ENCODE data around the gene ITFG2.

ITFG2 gene

DNA sequence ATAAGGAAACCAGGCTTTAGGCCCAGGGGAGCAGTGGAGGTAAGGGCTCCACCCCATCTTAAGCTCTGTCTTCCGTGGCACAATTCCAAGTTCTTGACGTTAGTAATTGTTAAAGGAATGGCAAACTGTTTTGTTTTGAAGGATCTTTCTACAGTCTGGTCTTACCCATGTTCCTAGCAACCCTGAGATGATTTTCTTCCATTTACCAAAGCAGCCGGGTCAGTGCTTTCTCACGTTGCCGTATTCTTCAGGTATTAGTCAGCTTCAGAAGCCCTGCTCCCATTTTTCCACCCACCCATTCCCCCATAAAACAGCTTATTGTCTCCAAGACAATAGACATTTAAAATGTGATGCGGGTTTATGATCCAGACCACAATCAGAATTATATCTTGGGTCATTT lies 12.1 kb downstream of the ITFG2 start:
- Histone ChIP-seq H3K79me1 (replicated peaks; ENCODE audit: low read length, poor library complexity, severe bottlenecking) (peaks cover 4% of the 10 kb centered on the region), H3K9ac (ENCODE audit: low read length) (no peak overlapping the region), H3K4me1 (ENCODE audit: control insufficient read depth, insufficient read depth, low read depth, low read length) (peaks cover 7% of the 10 kb centered on the region), H3K23ac (ENCODE audit: low read length in 2 of 2) (no peak overlapping the region), H2BK15ac (ENCODE audit: low read depth, poor library complexity, severe bottlenecking) (no peak overlapping the region), H3K14ac (ENCODE audit: low read length in 2 of 2) (no peak overlapping the region), H3K27me3 (ENCODE audit: control insufficient read depth in 1 of 2, insufficient read depth in 1 of 2, low read length in 2 of 2) (no peaks in the 10 kb centered on the region), H2AFZ (ENCODE audit: low read depth, low read length) (no peak overlapping the region), H3K36me3 (ENCODE audit: control insufficient read depth in 1 of 2, insufficient read depth in 2 of 2, low read depth in 1 of 2, low read length in 2 of 2) (peaks cover 76 to 94% of the 10 kb centered on the region in 2 experiments), H2BK12ac (ENCODE audit: low read length in 2 of 2) (no peak overlapping the region), H4K91ac (ENCODE audit: low read length) (no peak overlapping the region), H3K9me3 (ENCODE audit: control insufficient read depth, low read length) (no peaks in the 10 kb centered on the region), H3K4me2 (ENCODE audit: low read length, poor library complexity, severe bottlenecking) (no peak overlapping the region), H3K4ac (ENCODE audit: low read depth in 1 of 2, low read length in 2 of 2) (no peak overlapping the region), H2AK5ac (ENCODE audit: low read length, severe bottlenecking) (no peak overlapping the region), H2BK5ac (ENCODE audit: low read depth, low read length, poor library complexity, severe bottlenecking) (no peak overlapping the region), H3K4me3 (ENCODE audit: insufficient read depth in 1 of 2, low read depth in 1 of 2, low read length in 2 of 2) (no peak overlapping the region), H4K8ac (ENCODE audit: low read length) (no peak overlapping the region), H2BK120ac (ENCODE audit: low read depth, low read length) (no peak overlapping the region), H3K18ac (ENCODE audit: low read depth in 1 of 2, low read length in 2 of 2) (no peak overlapping the region), H3K27ac (ENCODE audit: low read length, poor library complexity, severe bottlenecking) (no peak overlapping the region)
- DNase-seq: no peak
- 87% methylated on average over 6 of the region's 6 CpGs for WGBS

DNA sequence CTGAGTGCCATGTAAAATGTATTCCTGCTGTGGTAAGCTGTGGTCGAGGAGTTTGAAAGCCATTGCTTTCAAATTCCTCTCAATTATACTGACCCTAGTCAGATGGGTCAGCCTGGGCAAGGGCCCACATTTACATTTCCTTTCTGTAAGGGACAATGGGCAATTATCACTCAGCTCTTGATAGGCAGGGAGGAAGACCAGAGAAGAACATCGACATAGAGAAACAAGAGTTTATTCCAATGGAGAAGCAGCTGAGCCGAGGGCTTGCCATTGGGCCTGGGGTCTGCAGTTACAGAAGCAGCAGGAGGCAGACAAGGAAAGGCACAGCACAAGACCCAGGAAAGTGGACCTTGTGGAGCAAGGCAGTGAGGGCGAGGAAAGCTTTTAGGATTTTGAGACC lies 12.7 kb downstream of the ITFG2 start:
- Histone ChIP-seq H3K23ac (ENCODE audit: low read length in 2 of 2) (no peak overlapping the region), H3K4me2 (ENCODE audit: low read length, poor library complexity, severe bottlenecking) (no peak overlapping the region), H3K9me3 (ENCODE audit: control insufficient read depth, low read length) (no peaks in the 10 kb centered on the region), H3K18ac (ENCODE audit: low read depth in 1 of 2, low read length in 2 of 2) (no peak overlapping the region), H2AK5ac (ENCODE audit: low read length, severe bottlenecking) (no peak overlapping the region), H4K8ac (ENCODE audit: low read length) (no peak overlapping the region), H3K9ac (ENCODE audit: low read length) (no peak overlapping the region), H3K14ac (ENCODE audit: low read length in 2 of 2) (no peak overlapping the region), H3K27ac (ENCODE audit: low read length, poor library complexity, severe bottlenecking) (no peak overlapping the region), H3K27me3 (ENCODE audit: control insufficient read depth in 1 of 2, insufficient read depth in 1 of 2, low read length in 2 of 2) (no peaks in the 10 kb centered on the region), H3K36me3 (ENCODE audit: control insufficient read depth in 1 of 2, insufficient read depth in 2 of 2, low read depth in 1 of 2, low read length in 2 of 2) (peaks cover 70 to 90% of the 10 kb centered on the region in 2 experiments), H2BK5ac (ENCODE audit: low read depth, low read length, poor library complexity, severe bottlenecking) (no peak overlapping the region), H2BK15ac (ENCODE audit: low read depth, poor library complexity, severe bottlenecking) (no peak overlapping the region), H2BK12ac (ENCODE audit: low read length in 2 of 2) (no peak overlapping the region), H2BK120ac (ENCODE audit: low read depth, low read length) (no peak overlapping the region), H3K4ac (ENCODE audit: low read depth in 1 of 2, low read length in 2 of 2) (no peak overlapping the region), H2AFZ (ENCODE audit: low read depth, low read length) (no peak overlapping the region), H3K4me1 (ENCODE audit: control insufficient read depth, insufficient read depth, low read depth, low read length) (peaks cover 7% of the 10 kb centered on the region), H4K91ac (ENCODE audit: low read length) (no peak overlapping the region), H3K79me1 (replicated peaks; ENCODE audit: low read length, poor library complexity, severe bottlenecking) (peaks cover under 1% of the 10 kb centered on the region), H3K4me3 (ENCODE audit: insufficient read depth in 1 of 2, low read depth in 1 of 2, low read length in 2 of 2) (no peak overlapping the region)
- DNase-seq: no peak
- WGBS: 98% methylated on average over 3 of the region's 4 CpGs

DNA sequence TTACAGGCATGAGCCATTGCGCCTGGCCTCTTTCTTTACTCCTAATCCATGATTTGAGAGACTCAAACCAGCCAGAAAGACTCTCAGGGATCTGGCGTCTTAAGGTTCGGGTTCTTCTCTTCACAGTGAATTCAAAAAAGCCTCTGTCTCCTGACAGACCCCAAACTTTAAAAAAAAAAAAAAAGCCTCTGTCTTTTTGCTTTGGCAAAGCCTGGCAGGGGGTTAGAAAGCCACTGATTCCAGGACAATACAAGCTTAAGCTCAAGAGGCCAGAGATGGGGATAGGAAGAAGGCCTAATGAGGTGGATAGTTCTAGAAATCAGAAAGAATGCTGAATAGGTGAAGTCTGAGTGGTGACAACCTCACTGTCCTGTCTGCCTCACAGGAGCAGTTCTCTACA lies 13.6 kb downstream of the ITFG2 start:
- WGBS: 89% methylated on average over 3 of the region's 3 CpGs
- H3K4me2 ChIP-seq (ENCODE audit: low read length, poor library complexity, severe bottlenecking): no peak overlapping the region
- H4K91ac ChIP-seq (ENCODE audit: low read length): no peak overlapping the region
- no peaks in the 10 kb centered on the region for H3K27me3 ChIP-seq (ENCODE audit: control insufficient read depth in 1 of 2, insufficient read depth in 1 of 2, low read length in 2 of 2)
- no peak overlapping the region for H3K4ac ChIP-seq (ENCODE audit: low read depth in 1 of 2, low read length in 2 of 2)
- peaks cover 7% of the 10 kb centered on the region for H3K4me1 ChIP-seq (ENCODE audit: control insufficient read depth, insufficient read depth, low read depth, low read length)
- H3K27ac ChIP-seq (ENCODE audit: low read length, poor library complexity, severe bottlenecking): no peak overlapping the region
- H3K9me3 ChIP-seq (ENCODE audit: control insufficient read depth, low read length): no peaks in the 10 kb centered on the region
- no peak overlapping the region for H3K14ac ChIP-seq (ENCODE audit: low read length in 2 of 2)
- no peaks in the 10 kb centered on the region for H3K79me1 ChIP-seq (replicated peaks; ENCODE audit: low read length, poor library complexity, severe bottlenecking)
- no peak overlapping the region for H2AK5ac ChIP-seq (ENCODE audit: low read length, severe bottlenecking)
- peaks cover 63 to 88% of the 10 kb centered on the region in 2 experiments for H3K36me3 ChIP-seq (ENCODE audit: control insufficient read depth in 1 of 2, insufficient read depth in 2 of 2, low read depth in 1 of 2, low read length in 2 of 2)
- no peak overlapping the region for H2BK120ac ChIP-seq (ENCODE audit: low read depth, low read length)
- H3K18ac ChIP-seq (ENCODE audit: low read depth in 1 of 2, low read length in 2 of 2): no peak overlapping the region
- no peak overlapping the region for H2BK5ac ChIP-seq (ENCODE audit: low read depth, low read length, poor library complexity, severe bottlenecking)
- H2BK15ac ChIP-seq (ENCODE audit: low read depth, poor library complexity, severe bottlenecking): no peak overlapping the region
- no peak overlapping the region for H2AFZ ChIP-seq (ENCODE audit: low read depth, low read length)
- no peak overlapping the region for H3K23ac ChIP-seq (ENCODE audit: low read length in 2 of 2)
- H3K4me3 ChIP-seq (ENCODE audit: insufficient read depth in 1 of 2, low read depth in 1 of 2, low read length in 2 of 2): no peak overlapping the region
- DNase-seq: no peak
- no peak overlapping the region for H3K9ac ChIP-seq (ENCODE audit: low read length)
- no peak overlapping the region for H2BK12ac ChIP-seq (ENCODE audit: low read length in 2 of 2)
- no peak overlapping the region for H4K8ac ChIP-seq (ENCODE audit: low read length)

DNA sequence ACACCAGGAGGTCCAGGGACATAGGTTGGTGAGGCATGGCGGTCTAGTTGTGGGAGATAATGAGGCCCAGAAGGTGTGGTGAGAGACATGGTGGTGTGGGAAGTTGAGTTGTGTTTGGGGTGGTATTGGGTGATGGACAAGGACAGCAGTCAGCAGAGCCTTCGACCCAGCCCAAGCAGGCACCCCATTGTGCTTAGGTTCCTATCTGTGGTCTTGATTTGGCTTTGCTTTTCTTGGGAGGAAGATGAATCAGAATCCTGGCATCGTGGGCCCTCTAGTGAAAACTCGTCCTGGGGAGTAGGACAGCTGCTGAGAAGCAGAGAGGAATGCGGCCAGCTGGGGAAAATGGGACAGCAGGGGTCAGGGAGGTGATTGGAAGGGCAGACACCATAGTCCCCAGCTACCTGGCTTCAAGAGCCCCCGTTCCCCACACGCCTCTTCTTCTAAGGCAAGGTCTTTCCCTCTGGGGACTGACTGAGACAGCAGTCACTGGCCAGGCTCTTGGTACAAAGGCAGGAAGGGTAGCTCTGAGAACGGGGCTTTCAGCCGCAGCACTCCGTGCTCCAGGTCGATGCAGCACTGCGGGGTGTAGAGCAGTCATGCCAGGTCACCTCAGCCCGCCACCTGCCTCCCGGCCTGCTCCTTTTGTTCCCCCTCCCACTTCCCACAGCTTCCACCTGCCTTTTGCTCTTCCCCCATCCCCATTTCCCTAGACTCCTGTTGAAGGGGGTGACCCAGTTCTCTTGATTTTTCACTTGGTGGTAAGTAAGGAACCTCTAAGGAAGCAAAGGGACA lies 14.4 kb downstream of the ITFG2 start:
- 91% methylated on average over 14 of the region's 14 CpGs for WGBS
- H3K27me3 ChIP-seq (ENCODE audit: control insufficient read depth in 1 of 2, insufficient read depth in 1 of 2, low read length in 2 of 2): no peaks in the 10 kb centered on the region

More for the DNA sequence above, 14.4 kb downstream of the ITFG2 start:
- no peak overlapping the region for H2BK5ac ChIP-seq (ENCODE audit: low read depth, low read length, poor library complexity, severe bottlenecking)
- peaks cover 55 to 84% of the 10 kb centered on the region in 2 experiments for H3K36me3 ChIP-seq (ENCODE audit: control insufficient read depth in 1 of 2, insufficient read depth in 2 of 2, low read depth in 1 of 2, low read length in 2 of 2)
- H2BK15ac ChIP-seq (ENCODE audit: low read depth, poor library complexity, severe bottlenecking): no peak overlapping the region
- no peak overlapping the region for H2BK120ac ChIP-seq (ENCODE audit: low read depth, low read length)
- no peak overlapping the region for H3K4me3 ChIP-seq (ENCODE audit: insufficient read depth in 1 of 2, low read depth in 1 of 2, low read length in 2 of 2)
- H3K4ac ChIP-seq (ENCODE audit: low read depth in 1 of 2, low read length in 2 of 2): no peak overlapping the region
- no peak overlapping the region for H3K23ac ChIP-seq (ENCODE audit: low read length in 2 of 2)
- H3K14ac ChIP-seq (ENCODE audit: low read length in 2 of 2): no peak overlapping the region
- H3K9ac ChIP-seq (ENCODE audit: low read length): no peak overlapping the region
- H3K4me1 ChIP-seq (ENCODE audit: control insufficient read depth, insufficient read depth, low read depth, low read length): peaks cover 7% of the 10 kb centered on the region
- DNase-seq: no peak
- no peaks in the 10 kb centered on the region for H3K9me3 ChIP-seq (ENCODE audit: control insufficient read depth, low read length)
- no peak overlapping the region for H3K4me2 ChIP-seq (ENCODE audit: low read length, poor library complexity, severe bottlenecking)
- no peak overlapping the region for H4K8ac ChIP-seq (ENCODE audit: low read length)
- no peak overlapping the region for H3K18ac ChIP-seq (ENCODE audit: low read depth in 1 of 2, low read length in 2 of 2)
- H3K79me1 ChIP-seq (replicated peaks; ENCODE audit: low read length, poor library complexity, severe bottlenecking): no peaks in the 10 kb centered on the region
- no peak overlapping the region for H2BK12ac ChIP-seq (ENCODE audit: low read length in 2 of 2)
- no peak overlapping the region for H2AK5ac ChIP-seq (ENCODE audit: low read length, severe bottlenecking)
- H3K27ac ChIP-seq (ENCODE audit: low read length, poor library complexity, severe bottlenecking): no peak overlapping the region
- no peak overlapping the region for H4K91ac ChIP-seq (ENCODE audit: low read length)
- H2AFZ ChIP-seq (ENCODE audit: low read depth, low read length): no peak overlapping the region

Measured in mesenchymal stem cell (in vitro differentiated cells and primary cell).